GM19395 (cell line): ENCODE measurements around the gene TMEM163.

Source experiments
- ATAC-seq: cut with Tn5 transposase; IDR thresholded peaks from one replicate; pipeline ENCODE4 v1.9.1; 2021; ENCODE audit warnings: mild to moderate bottlenecking, moderate library complexity; ENCODE audit not compliant: unreplicated experiment

The TMEM163 gene

GRCh38 chr2:134417968-134418582 lies 300.7 kb downstream of the TMEM163 start:
- ATAC-seq = no peak

DNA sequence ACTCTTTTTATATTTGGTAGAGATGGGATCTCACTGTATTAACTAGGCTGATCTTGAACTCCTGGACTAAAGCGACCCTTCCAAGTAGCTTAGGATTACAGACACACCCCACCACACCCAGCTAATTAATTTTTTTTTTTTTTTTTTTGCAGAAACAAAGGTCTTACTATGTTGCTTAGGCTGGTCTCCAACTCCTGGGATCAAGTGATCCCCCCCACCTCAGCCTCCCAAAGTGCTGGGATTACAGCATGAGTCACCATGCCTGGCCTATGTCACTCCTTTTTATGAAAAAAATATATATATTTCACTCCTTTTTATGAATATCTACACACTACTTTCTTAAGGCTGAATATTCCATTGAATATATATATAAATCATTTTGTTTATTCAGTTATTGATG lies 302.2 kb downstream of the TMEM163 start:
- no peak for ATAC-seq

- ATAC-seq = no peak
Observed at GRCh38 chr2:134416018-134416417, 302.8 kb downstream of the TMEM163 start.

GRCh38 chr2:134413912-134414311 lies 304.9 kb downstream of the TMEM163 start:
- no peak for ATAC-seq

DNA sequence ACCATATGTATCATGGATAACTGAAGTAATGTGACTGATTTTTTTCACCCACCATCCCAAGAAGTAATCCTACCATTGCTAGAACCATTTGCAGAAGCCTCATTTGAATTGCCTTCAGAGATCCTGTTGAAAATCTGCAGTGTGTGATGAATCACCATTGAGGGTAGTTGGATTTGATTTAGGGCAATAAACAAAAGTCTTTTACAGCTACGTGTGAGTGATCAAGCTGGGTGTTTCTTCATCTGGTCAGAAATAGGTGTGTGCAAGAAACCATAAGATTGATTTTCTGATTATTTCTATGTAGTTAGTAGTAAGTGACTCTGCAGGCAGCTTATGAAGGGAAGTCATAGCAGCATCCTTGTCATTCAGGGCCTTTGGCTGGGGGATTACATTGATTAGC lies 305.4 kb downstream of the TMEM163 start:
- ATAC-seq = no peak

- ATAC-seq = no peak
Observed at GRCh38 chr2:134412639-134412999, 306.2 kb downstream of the TMEM163 start.

DNA sequence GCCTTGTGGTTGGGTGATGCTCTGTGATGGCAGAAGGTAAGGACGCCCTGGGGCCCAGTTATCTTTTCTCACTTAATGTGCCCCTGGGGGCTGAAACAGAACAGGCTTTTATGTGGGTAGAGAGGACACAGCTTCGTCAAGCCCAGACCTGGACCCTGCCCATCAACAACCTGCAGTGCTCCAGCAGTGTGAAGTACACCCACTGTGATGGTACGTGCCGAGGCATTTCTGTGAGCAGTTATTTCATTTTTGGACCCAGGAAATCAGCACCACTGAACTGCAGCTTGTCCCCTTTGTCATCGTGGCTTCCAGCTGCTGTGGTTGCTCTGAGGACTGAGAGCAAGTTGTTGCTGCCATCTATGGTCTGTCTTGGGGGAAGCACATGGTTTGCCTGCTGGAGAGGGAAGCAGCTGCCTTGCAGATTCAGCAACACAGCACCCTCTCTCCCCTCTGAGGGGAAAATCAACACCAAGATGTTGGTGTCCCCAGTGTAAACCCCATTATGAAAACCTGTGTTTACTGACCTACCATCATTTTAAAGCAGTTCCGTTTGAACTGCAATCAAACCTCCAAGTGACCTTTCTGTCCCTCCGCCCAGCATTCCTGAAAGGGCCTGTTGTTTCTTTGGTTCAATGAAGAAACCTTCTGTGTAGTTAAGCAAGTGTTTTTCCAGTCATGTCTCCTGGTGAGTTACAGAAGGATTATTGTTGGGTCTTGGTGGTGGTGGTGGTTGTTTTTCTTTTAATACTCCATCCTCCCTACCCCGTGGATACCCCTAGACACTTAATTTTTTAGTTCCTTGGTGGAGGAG lies 306.8 kb downstream of the TMEM163 start:
- ATAC-seq = peak; percentile 99

- ATAC-seq = no peak
Observed at GRCh38 chr2:134411279-134411827, 307.4 kb downstream of the TMEM163 start.

- no peak for ATAC-seq
Observed at GRCh38 chr2:134410831-134411231, 308.0 kb downstream of the TMEM163 start.

DNA sequence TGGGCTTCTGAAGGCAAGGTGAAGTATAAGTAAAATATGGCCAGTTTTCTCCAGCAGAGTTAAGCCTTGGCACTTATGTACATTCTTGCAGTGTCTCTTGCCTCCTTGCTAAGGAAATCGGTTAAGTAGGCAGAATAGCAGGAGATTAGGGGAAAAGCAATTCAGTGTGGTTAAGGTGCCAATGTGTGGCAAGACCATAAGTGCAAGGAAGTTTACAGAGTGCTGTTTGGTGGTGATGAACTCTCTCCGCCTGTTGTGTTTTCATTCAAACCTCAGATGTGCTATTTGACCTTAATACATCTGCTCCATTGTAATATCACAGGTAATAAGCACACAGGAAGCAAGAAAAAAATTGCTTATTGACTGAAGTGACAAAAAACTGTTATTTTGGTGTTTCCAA lies 308.8 kb downstream of the TMEM163 start:
- ATAC-seq = no peak

DNA sequence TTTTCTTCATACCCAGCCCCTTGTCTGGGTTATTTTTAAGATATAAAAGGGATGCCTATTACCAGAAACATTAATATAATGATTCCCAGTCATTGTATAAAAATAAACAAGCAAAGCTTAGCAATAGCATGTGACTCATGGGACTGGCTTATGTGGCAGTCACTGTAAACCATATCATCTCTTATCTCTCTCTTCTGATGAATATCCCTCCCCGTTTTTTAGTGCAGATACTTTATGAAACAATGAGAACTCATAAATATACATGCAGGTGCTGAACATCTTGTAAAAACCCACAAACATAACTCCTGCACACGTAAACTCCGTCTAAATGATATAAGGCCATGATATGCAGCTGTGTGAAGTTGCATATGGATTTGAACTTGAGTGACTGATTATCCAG lies 310.0 kb downstream of the TMEM163 start:
- ATAC-seq = no peak

- ATAC-seq = no peak
Observed at GRCh38 chr2:134408386-134408785, 310.4 kb downstream of the TMEM163 start.

DNA sequence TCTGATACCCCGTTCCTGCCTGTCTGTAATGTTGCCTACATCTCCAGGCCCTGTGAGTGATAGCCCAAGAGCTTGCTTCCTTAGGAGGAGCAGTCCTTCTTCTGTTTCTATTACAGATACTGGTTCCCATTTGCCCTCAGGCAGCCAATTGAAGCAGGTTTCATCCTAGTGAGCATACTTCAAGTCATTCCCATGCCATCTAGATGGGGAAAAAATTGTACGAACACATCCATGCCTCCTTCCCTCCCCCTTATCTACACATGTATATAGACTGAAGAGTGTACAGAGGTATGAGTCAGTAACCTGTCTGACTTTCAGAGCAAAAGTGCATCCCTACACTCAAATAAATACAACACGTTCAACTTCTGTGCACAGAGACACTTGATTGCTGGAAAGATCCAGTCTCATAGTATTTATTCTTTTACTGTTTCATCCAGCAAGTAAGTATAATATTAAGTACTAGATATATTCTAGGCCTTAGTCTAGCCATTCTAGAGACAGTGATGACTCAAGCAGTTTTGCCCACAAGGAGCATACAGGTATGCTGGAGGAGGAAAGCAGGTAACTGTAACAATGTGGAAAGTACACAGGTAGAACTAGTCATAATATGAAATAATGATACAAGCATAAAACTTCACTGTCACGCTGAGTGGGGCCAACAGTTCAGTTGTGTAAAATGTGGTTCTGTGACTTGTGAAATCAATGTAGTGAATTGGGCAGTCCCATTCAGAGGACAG lies 311.5 kb downstream of the TMEM163 start:
- ATAC-seq = no peak

DNA sequence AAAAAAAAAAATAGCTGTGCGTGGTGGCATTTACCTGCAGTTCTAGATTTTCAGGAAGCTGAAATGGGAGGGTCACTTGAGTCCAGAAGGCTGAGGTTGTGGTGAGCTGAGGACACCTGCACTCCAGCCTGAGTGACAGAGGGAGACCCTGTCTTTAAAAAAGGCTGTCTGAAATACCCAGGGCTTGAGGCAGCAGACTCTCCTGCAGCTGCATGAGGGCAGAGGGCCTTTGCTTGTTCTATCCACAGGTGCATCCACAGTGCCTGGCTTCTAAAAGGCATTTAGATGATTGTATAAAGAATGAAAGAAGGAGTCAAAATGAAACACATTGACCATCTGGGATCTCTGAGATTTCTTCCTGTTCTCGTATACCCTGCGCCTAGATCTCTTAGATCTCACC lies 312.1 kb downstream of the TMEM163 start:
- no peak for ATAC-seq

DNA sequence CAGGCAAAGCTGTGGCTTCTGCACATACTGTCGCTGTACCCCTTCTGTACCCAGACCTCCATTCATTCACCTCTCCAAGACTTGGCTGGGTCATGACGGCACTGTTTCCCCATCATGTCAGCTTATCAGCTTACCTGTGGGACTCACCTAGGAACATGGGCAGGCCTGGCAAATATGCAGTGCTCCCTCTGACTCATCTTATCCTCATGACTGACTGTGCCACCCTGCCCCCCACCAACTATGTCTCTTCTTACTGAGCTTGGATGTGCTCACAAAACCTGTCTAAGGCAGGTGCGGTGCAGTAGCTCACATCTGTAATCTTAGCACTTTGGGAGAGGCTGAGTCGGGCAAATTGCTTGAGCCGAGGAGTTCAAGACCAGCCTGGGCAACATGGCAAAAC lies 312.5 kb downstream of the TMEM163 start:
- no peak for ATAC-seq
